ENCODE results near the gene F2.

The F2 gene

GRCh38 chr11:46745995-46746394 lies 27.0 kb downstream of the F2 start:
- no peak overlapping the region for H3K18ac ChIP-seq (ENCODE audit: low read length)
- peaks cover 42 to 81% of the 10 kb centered on the region in 2 experiments for H3K36me3 ChIP-seq (ENCODE audit: control insufficient read depth in 1 of 2, insufficient read depth in 2 of 2, low read length in 2 of 2)
- no peak overlapping the region for H2AFZ ChIP-seq (ENCODE audit: insufficient read depth, low read length, poor library complexity)
- H3K27ac ChIP-seq (ENCODE audit: low read depth, low read length), result no peak overlapping the region
- H3K9ac ChIP-seq (ENCODE audit: low read length), result no peak overlapping the region
- no peak overlapping the region for H3K4me3 ChIP-seq (ENCODE audit: low read depth, low read length)
- H3K79me1 ChIP-seq (ENCODE audit: low read length), result no peaks in the 10 kb centered on the region
- no peaks in the 10 kb centered on the region for H3K79me2 ChIP-seq (ENCODE audit: control insufficient read depth, insufficient read depth, low read length, poor library complexity)
- H2BK5ac ChIP-seq (ENCODE audit: low read depth, low read length, poor library complexity), result no peak overlapping the region
- H4K8ac ChIP-seq (ENCODE audit: low read depth, low read length), result no peak overlapping the region
- H4K12ac ChIP-seq (ENCODE audit: low read depth, low read length), result no peak overlapping the region
- no peaks in the 10 kb centered on the region for H3K27me3 ChIP-seq (ENCODE audit: insufficient read depth, low read length)
- WGBS (ENCODE audit: extremely low coverage, insufficient coverage, insufficient read length), result no CpG with 5 or more reads among the region's 3 CpGs
- DNase-seq, result no peak
- H3K23ac ChIP-seq (ENCODE audit: low read length), result no peak overlapping the region
- H3K9me3 ChIP-seq (ENCODE audit: insufficient read depth, low read depth, low read length), result no peaks in the 10 kb centered on the region
- no peaks in the 10 kb centered on the region for H3K4me1 ChIP-seq (ENCODE audit: control insufficient read depth in 1 of 2, insufficient read depth in 2 of 2, low read length in 2 of 2)
- no peak overlapping the region for H3K4ac ChIP-seq (ENCODE audit: low read depth, low read length)
- H3K14ac ChIP-seq (ENCODE audit: low read length), result no peak overlapping the region
- no peak overlapping the region for H2BK12ac ChIP-seq (ENCODE audit: low read length)
- no peak overlapping the region for H4K91ac ChIP-seq (ENCODE audit: low read depth, low read length)
- no peak overlapping the region for H2AK5ac ChIP-seq (ENCODE audit: low read length)
- H2BK120ac ChIP-seq (ENCODE audit: insufficient read depth, low read length, poor library complexity), result no peak overlapping the region
- no peak overlapping the region for H3K4me2 ChIP-seq (ENCODE audit: low read length)

- no peak overlapping the region for H2AFZ ChIP-seq (ENCODE audit: insufficient read depth, low read length, poor library complexity)
- no peak for DNase-seq
- WGBS (ENCODE audit: extremely low coverage, insufficient coverage, insufficient read length), result no CpG with 5 or more reads among the region's 6 CpGs
- H2BK12ac ChIP-seq (ENCODE audit: low read length), result no peak overlapping the region
- H3K9me3 ChIP-seq (ENCODE audit: insufficient read depth, low read depth, low read length), result no peaks in the 10 kb centered on the region
- no peak overlapping the region for H2AK5ac ChIP-seq (ENCODE audit: low read length)
- no peak overlapping the region for H2BK120ac ChIP-seq (ENCODE audit: insufficient read depth, low read length, poor library complexity)
- H2BK5ac ChIP-seq (ENCODE audit: low read depth, low read length, poor library complexity), result no peak overlapping the region
- H3K23ac ChIP-seq (ENCODE audit: low read length), result no peak overlapping the region
- no peak overlapping the region for H4K8ac ChIP-seq (ENCODE audit: low read depth, low read length)
- no peak overlapping the region for H3K4me3 ChIP-seq (ENCODE audit: low read depth, low read length)
- no peak overlapping the region for H4K91ac ChIP-seq (ENCODE audit: low read depth, low read length)
- H3K18ac ChIP-seq (ENCODE audit: low read length), result no peak overlapping the region
- no peak overlapping the region for H3K4me2 ChIP-seq (ENCODE audit: low read length)
- H3K27ac ChIP-seq (ENCODE audit: low read depth, low read length), result no peak overlapping the region
- H3K36me3 ChIP-seq (ENCODE audit: control insufficient read depth in 1 of 2, insufficient read depth in 2 of 2, low read length in 2 of 2), result peaks cover 34 to 74% of the 10 kb centered on the region in 2 experiments
- no peaks in the 10 kb centered on the region for H3K27me3 ChIP-seq (ENCODE audit: insufficient read depth, low read length)
- H3K4me1 ChIP-seq (ENCODE audit: control insufficient read depth in 1 of 2, insufficient read depth in 2 of 2, low read length in 2 of 2), result no peaks in the 10 kb centered on the region
- no peak overlapping the region for H4K12ac ChIP-seq (ENCODE audit: low read depth, low read length)
- no peak overlapping the region for H3K14ac ChIP-seq (ENCODE audit: low read length)
- no peak overlapping the region for H3K9ac ChIP-seq (ENCODE audit: low read length)
- H3K79me1 ChIP-seq (ENCODE audit: low read length), result no peaks in the 10 kb centered on the region
- H3K4ac ChIP-seq (ENCODE audit: low read depth, low read length), result no peak overlapping the region
- no peaks in the 10 kb centered on the region for H3K79me2 ChIP-seq (ENCODE audit: control insufficient read depth, insufficient read depth, low read length, poor library complexity)
These were observed 28.1 kb downstream of the F2 start for GRCh38 chr11:46747150-46747549.

GRCh38 chr11:46755962-46756361 lies 36.9 kb downstream of the F2 start:
- H3K18ac ChIP-seq (ENCODE audit: low read length), result no peak overlapping the region
- no peaks in the 10 kb centered on the region for H3K9me3 ChIP-seq (ENCODE audit: insufficient read depth, low read depth, low read length)
- no peak overlapping the region for H3K4ac ChIP-seq (ENCODE audit: low read depth, low read length)
- H3K79me1 ChIP-seq (ENCODE audit: low read length), result no peaks in the 10 kb centered on the region
- H4K91ac ChIP-seq (ENCODE audit: low read depth, low read length), result no peak overlapping the region
- no peak overlapping the region for H2BK120ac ChIP-seq (ENCODE audit: insufficient read depth, low read length, poor library complexity)
- no peak overlapping the region for H3K27ac ChIP-seq (ENCODE audit: low read depth, low read length)
- no peak overlapping the region for H3K14ac ChIP-seq (ENCODE audit: low read length)
- no peak overlapping the region for H4K12ac ChIP-seq (ENCODE audit: low read depth, low read length)
- H3K4me2 ChIP-seq (ENCODE audit: low read length), result no peak overlapping the region
- H2BK12ac ChIP-seq (ENCODE audit: low read length), result no peak overlapping the region
- no peak overlapping the region for H2BK5ac ChIP-seq (ENCODE audit: low read depth, low read length, poor library complexity)
- H3K4me1 ChIP-seq (ENCODE audit: control insufficient read depth in 1 of 2, insufficient read depth in 2 of 2, low read length in 2 of 2), result no peaks in the 10 kb centered on the region
- no peak for DNase-seq
- peaks cover 17 to 43% of the 10 kb centered on the region in 2 experiments for H3K36me3 ChIP-seq (ENCODE audit: control insufficient read depth in 1 of 2, insufficient read depth in 2 of 2, low read length in 2 of 2)
- no peak overlapping the region for H4K8ac ChIP-seq (ENCODE audit: low read depth, low read length)
- H3K27me3 ChIP-seq (ENCODE audit: insufficient read depth, low read length), result no peaks in the 10 kb centered on the region
- H3K79me2 ChIP-seq (ENCODE audit: control insufficient read depth, insufficient read depth, low read length, poor library complexity), result no peaks in the 10 kb centered on the region
- H3K4me3 ChIP-seq (ENCODE audit: low read depth, low read length), result no peak overlapping the region
- H3K23ac ChIP-seq (ENCODE audit: low read length), result no peak overlapping the region
- no peak overlapping the region for H2AK5ac ChIP-seq (ENCODE audit: low read length)
- H3K9ac ChIP-seq (ENCODE audit: low read length), result no peak overlapping the region
- no peak overlapping the region for H2AFZ ChIP-seq (ENCODE audit: insufficient read depth, low read length, poor library complexity)

- WGBS (ENCODE audit: extremely low coverage, insufficient coverage, insufficient read length), result no CpG with 5 or more reads among the region's 6 CpGs
- Histone ChIP-seq H4K8ac (ENCODE audit: low read depth, low read length) (no peak overlapping the region), H3K4me1 (ENCODE audit: control insufficient read depth in 1 of 2, insufficient read depth in 2 of 2, low read length in 2 of 2) (no peaks in the 10 kb centered on the region), H3K27ac (ENCODE audit: low read depth, low read length) (no peak overlapping the region), H3K36me3 (ENCODE audit: control insufficient read depth in 1 of 2, insufficient read depth in 2 of 2, low read length in 2 of 2) (peaks cover 17 to 51% of the 10 kb centered on the region in 2 experiments), H4K12ac (ENCODE audit: low read depth, low read length) (no peak overlapping the region), H3K9me3 (ENCODE audit: insufficient read depth, low read depth, low read length) (no peaks in the 10 kb centered on the region), H3K14ac (ENCODE audit: low read length) (no peak overlapping the region), H2AK5ac (ENCODE audit: low read length) (no peak overlapping the region), H3K4me2 (ENCODE audit: low read length) (no peak overlapping the region), H3K27me3 (ENCODE audit: insufficient read depth, low read length) (no peaks in the 10 kb centered on the region), H3K4ac (ENCODE audit: low read depth, low read length) (no peak overlapping the region), H3K23ac (ENCODE audit: low read length) (no peak overlapping the region), H3K4me3 (ENCODE audit: low read depth, low read length) (no peak overlapping the region), H4K91ac (ENCODE audit: low read depth, low read length) (no peak overlapping the region), H3K79me2 (ENCODE audit: control insufficient read depth, insufficient read depth, low read length, poor library complexity) (no peaks in the 10 kb centered on the region), H3K9ac (ENCODE audit: low read length) (no peak overlapping the region), H3K79me1 (ENCODE audit: low read length) (no peaks in the 10 kb centered on the region), H3K18ac (ENCODE audit: low read length) (no peak overlapping the region), H2AFZ (ENCODE audit: insufficient read depth, low read length, poor library complexity) (no peak overlapping the region), H2BK5ac (ENCODE audit: low read depth, low read length, poor library complexity) (no peak overlapping the region), H2BK120ac (ENCODE audit: insufficient read depth, low read length, poor library complexity) (no peak overlapping the region), H2BK12ac (ENCODE audit: low read length) (no peak overlapping the region)
- DNase-seq, result no peak
These were observed 40.2 kb downstream of the F2 start for GRCh38 chr11:46759196-46759595.
